Fibroblast of lung (primary cell): ENCODE measurements around the gene RBM33. TPM values are rescaled to one million over a fixed set of nuclear protein-coding genes. Genes with fewer than 3 reads are reported as not detected.

Experiments used
- DNase-seq, 2 donors: peaks; one replicate each; pipeline versions ENCODE4 v3.0.0 to v3.0.0-alpha.2; 2010; ENCODE audit warnings: low read depth in 2 of 2
- H2AFZ ChIP-seq: 2 replicates; pipeline ENCODE4 v1.5.1; 2012; ENCODE audit warnings: low read length, control low read depth, inconsistent platforms
- H3K27ac ChIP-seq: 2 replicates; pipeline ENCODE4 v1.5.1; 2011; ENCODE audit warnings: low read length, control low read depth; ENCODE audit not compliant: insufficient read depth
- H3K27me3 ChIP-seq: 2 replicates; pipeline ENCODE4 v1.5.1; 2011; ENCODE audit warnings: mild to moderate bottlenecking, low read length; ENCODE audit not compliant: control insufficient read depth, insufficient read depth
- H3K36me3 ChIP-seq: 2 replicates; pipeline ENCODE4 v1.5.1; 2011; ENCODE audit warnings: low read length; ENCODE audit not compliant: control insufficient read depth, insufficient read depth
- H3K4me1 ChIP-seq: 2 replicates; pipeline ENCODE4 v1.5.1; 2011; ENCODE audit warnings: low read length; ENCODE audit not compliant: control insufficient read depth, insufficient read depth; ENCODE audit errors: extremely low read depth
- H3K4me2 ChIP-seq: 2 replicates; pipeline ENCODE4 v1.5.1; 2011; ENCODE audit warnings: low read length, control low read depth; ENCODE audit not compliant: insufficient read depth; ENCODE audit errors: extremely low read depth
- H3K4me3 ChIP-seq, 4 experiments: fragments of 200-600 bp in 1 of 4; sonication (generic) in 1 of 4; replicated peaks in 1 of 4; 2 replicates each; pipeline ENCODE4 v1.5.1; 2011 to 2016; ENCODE audit warnings: low read length in 4 of 4, low read depth in 3 of 4, mild to moderate bottlenecking in 3 of 4, control low read depth in 2 of 4, inconsistent platforms in 1 of 4, mixed read lengths in 1 of 4; ENCODE audit not compliant: insufficient read depth in 1 of 4; ENCODE audit errors: control extremely low read depth in 1 of 4
- H3K79me2 ChIP-seq: 2 replicates; pipeline ENCODE4 v1.5.1; 2012; ENCODE audit warnings: mild to moderate bottlenecking, low read length, inconsistent platforms; ENCODE audit not compliant: control insufficient read depth, insufficient read depth
- H3K9ac ChIP-seq: 2 replicates; pipeline ENCODE4 v1.5.1; 2011; ENCODE audit warnings: mild to moderate bottlenecking, low read length, control low read depth; ENCODE audit not compliant: insufficient read depth
- H3K9me3 ChIP-seq: 2 replicates; pipeline ENCODE4 v1.5.1; 2012; ENCODE audit warnings: low read depth, low read length; ENCODE audit not compliant: control insufficient read depth, insufficient read depth
- H4K20me1 ChIP-seq: 2 replicates; pipeline ENCODE4 v1.5.1; 2011; ENCODE audit warnings: low read length; ENCODE audit not compliant: control insufficient read depth, insufficient read depth; ENCODE audit errors: extremely low read depth
- EZH2 ChIP-seq: IDR thresholded peaks from 2 replicates; pipeline ENCODE4 v1.5.1; 2012; ENCODE audit warnings: low read length, control low read depth, mild to moderate bottlenecking; ENCODE audit errors: missing control alignments
- polyA plus RNA-seq, 2 donors: library from polyadenylated mRNA; depleted of rRNA in 1 of 2; stranded (reverse) in 1 of 2; unstranded in 1 of 2; fragments of >200 nt; gene quantifications; 2 replicates each; pipeline ENCODE4 v1.2.1, GENCODE V29; 2011 to 2012; ENCODE audit warnings: missing spikeins in 1 of 2
- total RNA-seq: library from RNA; depleted of rRNA; stranded (reverse); fragments of >200 nt; gene quantifications from 2 replicates; pipeline ENCODE4 v1.2.1, GENCODE V29; 2014
- TF ChIP-seq, protein P1 (sequence below), 2 donors: IDR thresholded peaks in 1 of 2; conservative IDR thresholded peaks in 1 of 2; 1 replicate in 1 of 2; 2 replicates in 1 of 2; pipeline ENCODE4 v1.5.1; 2011 to 2012; ENCODE audit warnings: low read length in 2 of 2, control low read depth in 1 of 2, inconsistent platforms in 1 of 2, low read depth in 1 of 2, mild to moderate bottlenecking in 1 of 2

Gene RBM33
- total and polyA plus RNA-seq, 2 donors (not counting 1 experiment from before 2014, with no cell fraction given) = 6.9 to 33.2 TPM

DNA sequence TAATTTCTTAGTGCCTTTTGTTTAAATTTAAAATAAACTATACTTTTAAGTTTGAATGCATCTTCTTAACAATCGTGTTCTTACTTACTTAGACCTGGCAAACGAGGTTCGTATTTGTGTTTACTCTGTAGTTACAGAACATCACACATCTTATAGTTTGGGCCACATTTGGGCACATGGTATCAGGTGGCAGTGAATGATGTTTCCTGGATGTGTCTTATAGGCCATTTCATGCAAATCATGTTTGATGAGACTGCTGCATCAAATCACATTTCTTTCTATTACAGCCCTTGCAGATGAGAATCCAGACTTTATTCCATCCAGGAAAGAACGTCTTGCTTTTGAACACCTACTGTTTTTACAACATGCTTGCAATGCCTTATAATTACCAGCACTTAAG, 78.5 kb downstream of the RBM33 start:
- H3K79me2 ChIP-seq = peaks cover 2% of the 10 kb centered on the region
- H3K4me1 ChIP-seq = no peaks in the 10 kb centered on the region
- TF ChIP-seq EZH2 = no peak
- TF ChIP-seq, protein P1, sequence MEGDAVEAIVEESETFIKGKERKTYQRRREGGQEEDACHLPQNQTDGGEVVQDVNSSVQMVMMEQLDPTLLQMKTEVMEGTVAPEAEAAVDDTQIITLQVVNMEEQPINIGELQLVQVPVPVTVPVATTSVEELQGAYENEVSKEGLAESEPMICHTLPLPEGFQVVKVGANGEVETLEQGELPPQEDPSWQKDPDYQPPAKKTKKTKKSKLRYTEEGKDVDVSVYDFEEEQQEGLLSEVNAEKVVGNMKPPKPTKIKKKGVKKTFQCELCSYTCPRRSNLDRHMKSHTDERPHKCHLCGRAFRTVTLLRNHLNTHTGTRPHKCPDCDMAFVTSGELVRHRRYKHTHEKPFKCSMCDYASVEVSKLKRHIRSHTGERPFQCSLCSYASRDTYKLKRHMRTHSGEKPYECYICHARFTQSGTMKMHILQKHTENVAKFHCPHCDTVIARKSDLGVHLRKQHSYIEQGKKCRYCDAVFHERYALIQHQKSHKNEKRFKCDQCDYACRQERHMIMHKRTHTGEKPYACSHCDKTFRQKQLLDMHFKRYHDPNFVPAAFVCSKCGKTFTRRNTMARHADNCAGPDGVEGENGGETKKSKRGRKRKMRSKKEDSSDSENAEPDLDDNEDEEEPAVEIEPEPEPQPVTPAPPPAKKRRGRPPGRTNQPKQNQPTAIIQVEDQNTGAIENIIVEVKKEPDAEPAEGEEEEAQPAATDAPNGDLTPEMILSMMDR (conservative IDR thresholded peaks at IDR 0.05 in 1 of 2, IDR thresholded peaks at IDR 0.05 in 1 of 2; ENCODE audit: low read depth in 1 of 2, low read length in 2 of 2) = no peak
- no peaks in the 10 kb centered on the region for H3K27me3 ChIP-seq
- no peak overlapping the region for H3K27ac ChIP-seq
- H2AFZ ChIP-seq = no peak overlapping the region
- DNase-seq = no peak
- no peak overlapping the region for H3K9ac ChIP-seq
- no peak overlapping the region for H3K4me2 ChIP-seq
- no peaks in the 10 kb centered on the region for H4K20me1 ChIP-seq
- no peaks in the 10 kb centered on the region for H3K9me3 ChIP-seq
- no peak overlapping the region for H3K4me3 ChIP-seq
- no peaks in the 10 kb centered on the region for H3K36me3 ChIP-seq

DNA sequence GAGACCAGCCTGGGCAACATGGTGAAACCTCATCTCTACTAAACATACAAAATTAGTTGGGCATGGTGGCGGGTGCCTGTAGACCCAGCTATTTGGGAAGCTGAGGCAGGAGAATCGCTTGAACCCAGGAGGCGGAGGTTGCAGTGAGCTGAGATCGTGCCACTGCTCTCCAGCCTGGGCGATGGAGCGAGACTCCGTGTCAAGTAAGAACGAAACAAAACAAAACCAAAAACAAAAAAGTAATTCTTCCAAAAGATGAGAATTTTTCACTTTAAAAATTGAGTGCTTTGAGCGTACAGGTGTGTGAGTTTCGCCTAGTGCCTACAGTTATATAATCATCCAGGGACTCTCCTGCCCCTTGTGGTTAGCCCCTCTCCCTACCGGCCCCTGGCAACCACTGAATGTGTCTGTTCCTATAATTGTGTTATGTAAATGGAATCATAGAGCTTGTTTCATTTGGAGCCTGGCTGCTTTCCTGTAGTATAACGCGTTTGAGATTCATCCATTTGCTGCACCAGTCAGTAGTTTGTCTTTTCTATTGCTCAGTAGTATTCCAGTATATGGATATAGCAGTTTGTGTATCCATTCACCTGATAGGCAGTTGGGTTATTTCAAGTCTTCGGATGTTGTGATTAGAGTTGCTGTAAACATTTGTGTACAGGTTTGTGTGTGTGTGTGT, 80.0 kb downstream of the RBM33 start:
- H2AFZ ChIP-seq = no peak overlapping the region
- H3K4me2 ChIP-seq = no peak overlapping the region
- H3K27me3 ChIP-seq = no peaks in the 10 kb centered on the region
- TF ChIP-seq, protein P1 (conservative IDR thresholded peaks at IDR 0.05 in 1 of 2, IDR thresholded peaks at IDR 0.05 in 1 of 2; ENCODE audit: low read depth in 1 of 2, low read length in 2 of 2) = no peak
- TF ChIP-seq EZH2 = no peak
- DNase-seq = no peak
- no peak overlapping the region for H3K4me3 ChIP-seq
- no peaks in the 10 kb centered on the region for H3K9me3 ChIP-seq
- H3K79me2 ChIP-seq = peaks cover 2% of the 10 kb centered on the region
- no peaks in the 10 kb centered on the region for H3K36me3 ChIP-seq
- H3K4me1 ChIP-seq = no peaks in the 10 kb centered on the region
- no peaks in the 10 kb centered on the region for H4K20me1 ChIP-seq
- no peak overlapping the region for H3K9ac ChIP-seq
- no peak overlapping the region for H3K27ac ChIP-seq

DNA sequence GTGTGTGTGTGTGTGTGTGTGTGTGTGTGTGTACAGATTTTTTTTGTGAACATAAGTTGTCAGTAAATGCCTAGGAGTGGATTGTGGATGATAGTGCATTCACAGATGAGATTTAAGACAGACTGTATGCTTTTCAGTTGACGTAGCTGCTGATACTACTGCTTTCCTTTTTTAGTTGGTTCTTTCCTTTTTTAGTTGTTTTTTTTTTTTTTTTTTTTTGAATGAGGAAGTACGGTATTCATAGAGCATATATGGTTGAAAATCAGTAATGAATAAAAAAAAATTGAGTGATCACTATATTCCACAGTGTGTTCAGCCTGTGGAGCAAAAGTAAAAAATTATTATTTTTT, 80.5 kb downstream of the RBM33 start:
- no peaks in the 10 kb centered on the region for H3K4me1 ChIP-seq
- no peak overlapping the region for H3K27ac ChIP-seq
- no peaks in the 10 kb centered on the region for H4K20me1 ChIP-seq
- H3K4me2 ChIP-seq = no peak overlapping the region
- H3K36me3 ChIP-seq = no peaks in the 10 kb centered on the region
- no peak for DNase-seq
- no peak overlapping the region for H2AFZ ChIP-seq
- H3K79me2 ChIP-seq = peaks cover 2% of the 10 kb centered on the region
- H3K27me3 ChIP-seq = no peaks in the 10 kb centered on the region
- H3K4me3 ChIP-seq = no peak overlapping the region
- no peak overlapping the region for H3K9ac ChIP-seq
- no peak for TF ChIP-seq EZH2
- H3K9me3 ChIP-seq = no peaks in the 10 kb centered on the region
